HG03135 (cell line): ENCODE results near the gene OLA1.

Experiments used
- ATAC-seq: cut with Tn5 transposase; IDR thresholded peaks from one replicate; pipeline ENCODE4 v1.9.1; 2021; ENCODE audit warnings: mild to moderate bottlenecking, moderate library complexity; ENCODE audit not compliant: unreplicated experiment

Gene OLA1

DNA sequence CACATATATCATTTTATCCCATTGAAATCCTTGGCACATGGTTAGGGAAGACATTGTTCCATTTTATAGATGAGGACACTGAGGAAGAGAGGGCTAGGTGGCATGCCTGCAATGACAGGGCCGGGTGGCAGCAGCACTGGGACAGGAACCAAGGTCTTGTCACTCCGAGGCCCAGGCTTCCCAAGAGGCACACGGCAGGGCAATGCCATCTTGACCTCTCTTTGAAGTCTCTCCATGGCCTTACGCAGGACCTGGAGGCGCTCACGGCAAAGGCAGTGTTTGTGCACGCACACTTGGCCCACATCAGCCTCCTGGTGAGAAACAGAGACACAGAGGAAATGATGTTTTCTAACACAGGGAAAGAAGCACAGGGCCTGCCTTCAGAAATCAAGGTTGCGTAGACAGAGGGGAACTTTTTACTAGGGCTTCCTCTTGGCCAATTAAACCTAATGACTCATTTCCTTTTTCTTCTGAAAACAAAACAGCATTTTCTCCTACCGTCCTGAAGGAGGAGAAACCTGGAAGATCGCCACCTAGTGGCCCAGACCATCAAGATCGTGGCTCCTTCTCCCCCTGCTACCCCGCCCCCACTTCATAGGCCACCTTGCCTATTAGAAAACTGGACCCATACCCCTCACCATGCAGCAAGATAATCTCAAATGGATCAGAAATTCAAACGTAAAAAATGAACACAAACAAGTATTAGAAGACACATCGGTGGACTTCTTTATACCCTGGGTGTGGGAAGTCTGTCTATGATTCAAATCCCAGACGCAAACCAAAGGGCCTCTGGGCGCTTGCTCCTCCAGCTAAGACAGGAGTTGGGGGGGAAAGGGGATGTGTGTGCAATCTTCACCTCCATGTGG is 208.5 kb downstream of the OLA1 start:
- ATAC-seq: peak; percentile 89

GRCh38 chr2:174038462-174038861 is 209.9 kb downstream of the OLA1 start:
- no peak for ATAC-seq

DNA sequence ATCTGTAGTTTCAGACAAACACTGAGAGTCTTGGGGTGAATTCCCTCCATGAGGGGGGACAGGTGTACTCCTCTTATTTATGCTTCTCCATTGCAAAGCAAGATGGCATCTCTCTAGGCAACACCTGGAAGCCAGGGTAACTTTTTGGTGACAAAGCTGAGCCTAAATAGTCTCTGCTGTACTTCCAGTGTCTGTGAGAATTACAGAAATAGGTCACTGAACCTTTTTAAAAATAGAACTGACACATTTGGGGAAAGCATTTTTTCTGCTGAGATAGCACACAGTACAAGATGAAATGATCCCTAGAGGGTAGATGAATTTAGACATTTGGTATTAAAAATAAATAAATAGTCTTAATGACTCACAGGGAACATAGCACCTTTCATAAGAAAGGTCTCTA is 211.5 kb downstream of the OLA1 start:
- no peak for ATAC-seq

- no peak for ATAC-seq
Observed at GRCh38 chr2:174035981-174036742, 212.2 kb downstream of the OLA1 start.

- ATAC-seq: no peak
Observed at GRCh38 chr2:174035117-174035635, 213.2 kb downstream of the OLA1 start.

DNA sequence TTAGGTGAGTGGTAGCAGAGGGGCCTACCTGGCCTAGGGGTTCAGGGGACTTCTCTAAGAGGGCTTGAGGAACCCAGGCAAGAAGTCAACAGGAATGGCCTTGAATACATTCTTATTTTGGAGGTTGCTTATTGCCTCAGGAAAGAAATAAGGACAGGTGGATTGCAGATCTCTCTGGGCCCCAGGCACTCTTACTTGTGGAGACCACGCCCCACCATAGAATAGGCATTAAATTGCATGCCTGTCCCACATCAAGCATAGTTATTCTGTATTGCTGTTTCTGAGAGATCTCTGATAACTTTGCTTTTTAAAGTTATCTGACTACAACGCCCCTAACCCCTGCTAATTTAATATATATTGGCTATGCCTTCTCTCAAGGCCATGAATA is 215.2 kb downstream of the OLA1 start:
- ATAC-seq: no peak

- no peak for ATAC-seq
Observed at GRCh38 chr2:174031226-174031625, 217.1 kb downstream of the OLA1 start.

DNA sequence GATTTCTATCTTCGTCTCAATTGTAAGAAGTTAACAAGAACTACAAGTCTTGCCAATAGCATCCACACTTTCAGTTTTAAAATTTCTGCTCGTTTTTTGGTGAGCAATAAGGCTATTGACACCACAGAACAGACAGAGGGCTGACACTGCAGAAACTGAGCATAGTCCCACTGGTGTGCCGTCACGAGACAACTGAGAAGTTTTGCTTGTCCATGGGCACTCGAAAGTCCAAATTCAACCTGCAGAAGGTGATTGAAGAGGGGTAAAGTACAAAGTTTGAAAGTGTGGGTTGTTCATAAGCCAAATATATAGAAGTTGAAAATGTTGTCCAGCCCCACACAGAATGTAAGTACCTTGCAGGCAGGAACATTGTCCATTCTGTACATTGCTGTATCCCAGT is 219.4 kb downstream of the OLA1 start:
- no peak for ATAC-seq

DNA sequence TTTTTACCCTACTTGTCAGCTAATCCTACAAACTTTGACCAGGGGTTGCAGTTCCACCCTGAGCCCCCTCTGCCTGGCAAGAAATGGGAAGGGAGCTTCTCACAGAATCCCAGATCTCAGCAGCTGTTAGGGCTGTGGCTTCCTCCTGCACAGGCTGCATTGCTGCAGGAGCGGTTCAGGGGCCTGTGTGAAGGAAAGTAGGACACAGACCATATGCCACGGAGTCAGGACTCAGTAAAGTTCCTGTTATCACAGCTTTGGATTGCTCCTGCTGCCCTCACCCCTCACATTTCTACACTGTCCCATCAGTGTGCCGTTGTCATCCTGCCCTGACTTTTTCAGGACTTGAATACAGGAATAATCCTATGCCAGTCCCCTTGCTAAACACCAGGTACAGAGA is 220.4 kb downstream of the OLA1 start:
- ATAC-seq: no peak

DNA sequence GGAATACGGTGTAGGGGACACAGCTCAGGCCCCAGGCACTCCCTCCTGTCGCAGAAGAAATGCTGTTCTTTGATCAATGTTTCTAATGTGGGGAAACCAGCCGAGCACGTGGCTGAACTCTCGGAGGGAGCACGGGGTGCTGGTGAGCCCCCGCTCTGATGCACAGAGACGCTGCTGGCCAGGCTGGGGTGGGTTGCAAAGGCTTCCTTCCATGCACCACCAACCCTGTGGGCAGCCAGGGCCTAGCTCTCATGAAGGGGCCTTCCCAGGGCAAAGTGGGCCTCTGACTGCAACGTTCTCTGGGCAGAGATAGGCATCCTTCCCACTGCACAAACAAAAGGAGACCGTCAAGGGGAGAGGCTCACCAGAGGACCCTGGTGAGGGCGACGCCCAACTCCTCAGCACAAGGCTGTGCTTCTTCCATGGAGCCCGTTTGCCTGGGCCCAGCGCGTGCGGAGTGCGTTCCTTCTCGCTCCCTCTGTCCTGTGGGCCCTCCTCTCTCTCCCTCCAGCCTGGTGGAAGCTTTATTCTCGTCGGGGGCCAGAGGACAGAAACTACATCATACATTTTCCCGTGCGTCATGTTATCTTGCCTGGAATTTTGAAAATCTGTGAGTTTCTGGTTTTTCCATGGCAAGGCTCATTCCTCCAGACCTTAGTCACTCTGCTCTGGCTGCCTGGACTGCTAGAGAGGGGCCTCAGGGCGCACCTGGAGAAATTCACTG is 222.0 kb downstream of the OLA1 start:
- no peak for ATAC-seq

DNA sequence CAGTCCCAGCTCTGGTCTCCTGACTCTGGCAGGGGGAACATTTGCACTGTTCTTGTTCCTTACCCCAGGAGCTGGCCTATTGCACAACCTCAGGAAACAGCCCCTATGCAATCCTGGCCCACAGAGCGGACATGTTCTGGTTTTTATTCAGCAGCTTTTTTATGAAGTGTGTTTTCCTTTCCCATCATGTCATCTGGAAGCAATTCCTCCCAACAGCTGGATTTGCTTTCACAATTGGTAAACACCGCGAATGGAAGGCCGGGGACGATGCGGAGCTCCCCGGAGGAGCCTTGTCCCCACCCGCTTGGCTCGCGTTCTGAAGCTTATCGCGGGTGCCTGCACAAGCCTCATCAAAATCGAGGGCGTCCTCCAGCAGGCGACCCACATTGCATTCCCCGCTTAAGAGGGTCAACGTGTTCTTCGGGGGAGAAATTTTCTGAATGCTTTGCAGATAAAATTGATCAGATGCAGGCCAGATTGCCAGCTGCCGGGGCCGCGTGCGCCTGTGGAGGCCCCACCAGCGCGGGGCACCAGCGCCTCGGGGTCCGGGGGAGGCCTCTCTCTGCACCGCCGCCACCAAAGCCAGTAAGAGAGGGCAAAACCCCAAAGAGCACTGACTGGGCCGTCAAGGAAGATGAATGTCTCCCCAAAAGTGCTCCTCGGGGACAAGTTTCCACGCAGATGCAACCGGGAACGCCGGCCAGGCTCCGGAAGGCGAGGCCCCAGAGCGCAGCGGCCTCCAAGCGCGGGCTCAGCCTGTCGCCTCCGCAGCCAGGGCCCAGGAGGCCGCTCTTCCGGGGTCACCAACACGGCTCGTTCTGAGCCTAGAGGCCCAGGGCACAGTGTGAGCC is 222.8 kb downstream of the OLA1 start:
- no peak for ATAC-seq

GRCh38 chr2:174024524-174025270 is 223.6 kb downstream of the OLA1 start:
- no peak for ATAC-seq

- no peak for ATAC-seq
Observed at GRCh38 chr2:174023591-174024523, 224.5 kb downstream of the OLA1 start.
